NK-92 treated with Interleukin-12 subunit alpha and Interleukin-12 subunit beta, amount 100 ng/mL, for 24 hours (cell line): ENCODE measurements around the gene C1QTNF9B.
A peak's percentile ranks its signal among the peaks of the same experiment; 100 is the strongest.
"Not testable (repeated sequence)": the region's sequence is repeated elsewhere in the genome, so short reads cannot be mapped to it uniquely, and the experiment has no call there.

Source experiments
- DNase-seq: peaks from one replicate; lab custom pipeline; 2025; lab: John Stamatoyannopoulos, UW

The C1QTNF9B gene

DNA sequence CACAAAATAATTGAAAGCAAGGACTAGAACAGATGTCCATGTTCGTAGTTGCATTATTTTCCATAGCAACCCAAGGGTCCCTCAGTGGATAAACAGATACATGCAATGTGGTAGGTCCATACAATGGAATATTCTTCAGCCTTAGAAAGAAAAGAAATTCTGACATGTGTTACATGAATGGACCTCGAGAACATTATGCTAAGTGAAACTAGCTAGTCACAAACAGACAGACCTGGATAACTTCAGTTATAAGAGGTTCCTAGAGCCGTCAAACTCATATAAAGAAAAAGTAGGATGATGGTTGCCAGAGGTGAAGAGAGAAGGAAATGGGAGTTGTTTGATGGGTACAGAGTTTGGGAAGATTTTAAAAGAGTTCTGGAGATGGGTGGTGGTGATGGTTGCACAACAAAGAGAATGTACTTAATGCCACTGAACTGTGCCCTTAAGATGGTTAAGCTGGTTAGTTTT is at the start of gene C1QTNF9B:
Gene C1QTNF9B, minus strand, starts transcription at position 51 of the 468 bp plus-strand sequence.
- DNase-seq = not testable (repeated sequence)

DNA sequence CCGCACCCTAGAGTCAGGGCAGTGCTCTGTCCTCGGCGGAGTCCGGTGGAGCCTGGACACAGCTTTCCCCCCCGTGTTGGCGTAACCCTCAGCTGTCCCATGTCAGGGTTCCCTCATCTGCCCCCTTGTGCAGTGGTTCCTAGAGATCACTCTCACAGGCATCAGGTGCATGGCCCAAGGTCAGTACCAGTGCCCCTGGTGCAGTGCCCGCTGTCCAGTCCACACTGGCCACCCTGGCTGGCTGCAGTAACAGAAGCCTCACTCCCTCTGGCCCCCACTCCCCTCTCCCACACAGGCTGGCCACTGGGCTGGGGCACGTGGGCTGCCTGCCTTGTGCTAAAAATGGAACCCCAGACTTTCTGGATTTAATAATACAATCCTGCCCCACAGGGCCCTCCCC is 49.6 kb upstream of the C1QTNF9B start:
- no peak for DNase-seq

DNA sequence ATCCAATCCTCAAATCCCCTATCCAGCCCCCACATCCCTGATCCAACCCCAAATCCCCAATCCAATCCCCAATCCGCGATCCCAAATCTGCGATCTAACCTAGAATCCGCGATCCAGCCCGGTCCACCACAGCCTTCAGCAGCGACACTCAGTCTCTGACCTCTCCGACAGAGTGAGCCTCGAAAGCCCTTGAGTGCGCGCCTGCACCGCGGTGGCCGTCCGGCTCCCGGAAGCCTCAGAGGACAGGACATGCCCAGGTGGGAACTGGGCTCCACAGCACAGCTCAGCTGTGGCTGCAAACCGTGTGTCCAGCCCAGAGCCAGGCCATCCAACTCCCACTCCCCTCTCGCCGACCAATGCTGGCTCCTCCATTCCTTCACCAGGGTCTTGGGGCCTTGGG is 48.8 kb upstream of the C1QTNF9B start:
- no peak for DNase-seq

DNA sequence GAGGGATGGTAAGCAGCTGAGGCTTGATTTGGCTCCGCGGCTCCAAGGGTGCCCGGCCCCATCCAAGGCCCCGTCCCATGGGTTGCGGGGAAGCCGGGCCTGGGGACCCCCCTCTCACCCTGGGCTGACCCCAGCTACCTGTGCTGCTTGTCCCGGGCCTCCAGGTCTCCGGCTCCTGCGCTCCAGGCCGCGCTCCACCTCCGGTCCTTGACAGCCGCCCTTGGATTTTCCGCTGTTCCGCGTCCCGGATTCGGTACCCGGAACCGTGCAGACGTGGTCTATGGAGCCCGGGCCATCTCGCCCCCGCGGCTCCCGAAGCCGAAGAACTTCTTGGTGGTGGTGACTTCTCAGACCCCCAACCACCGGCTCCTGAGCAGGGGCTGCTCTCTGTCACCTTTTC is 48.3 kb upstream of the C1QTNF9B start:
- DNase-seq = no peak

DNA sequence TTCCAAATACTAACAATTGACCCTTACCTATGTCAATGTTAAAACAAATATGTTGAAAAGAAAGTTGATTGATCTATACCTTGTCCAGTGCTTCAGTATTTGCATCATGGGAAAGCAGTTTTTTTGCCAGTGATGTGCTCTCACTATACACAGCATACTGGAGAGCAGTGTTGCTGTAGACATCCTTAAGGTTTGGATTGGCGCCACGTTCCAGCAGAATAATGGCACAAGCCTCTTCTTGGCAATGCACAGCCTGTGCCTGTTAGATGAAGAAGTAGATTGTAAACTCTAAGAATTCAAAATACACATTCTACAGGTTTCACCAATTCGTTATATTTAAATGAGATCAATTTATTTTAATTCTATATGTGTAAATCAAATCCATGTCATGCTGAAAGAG is 43.9 kb upstream of the C1QTNF9B start:
- DNase-seq = no peak

DNA sequence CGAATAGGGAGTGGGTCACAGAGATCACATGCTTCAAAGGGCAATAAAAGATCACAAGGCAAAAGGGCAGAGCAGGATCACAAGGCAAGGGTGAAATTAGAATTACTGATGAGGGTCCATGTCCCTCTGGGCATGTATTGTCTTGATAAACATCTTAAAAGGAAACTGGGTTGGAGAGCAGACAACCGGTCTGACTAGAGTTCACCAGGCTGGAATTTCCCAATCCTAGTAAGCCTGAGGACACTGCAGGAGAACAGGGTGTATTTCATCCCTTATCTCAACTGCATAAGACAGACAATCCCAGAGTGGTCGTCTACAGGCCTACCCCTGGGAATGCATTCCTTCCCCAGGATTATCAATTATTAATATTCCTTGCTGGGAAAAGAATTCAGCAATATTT is 42.4 kb upstream of the C1QTNF9B start:
- not testable (repeated sequence) for DNase-seq

DNA sequence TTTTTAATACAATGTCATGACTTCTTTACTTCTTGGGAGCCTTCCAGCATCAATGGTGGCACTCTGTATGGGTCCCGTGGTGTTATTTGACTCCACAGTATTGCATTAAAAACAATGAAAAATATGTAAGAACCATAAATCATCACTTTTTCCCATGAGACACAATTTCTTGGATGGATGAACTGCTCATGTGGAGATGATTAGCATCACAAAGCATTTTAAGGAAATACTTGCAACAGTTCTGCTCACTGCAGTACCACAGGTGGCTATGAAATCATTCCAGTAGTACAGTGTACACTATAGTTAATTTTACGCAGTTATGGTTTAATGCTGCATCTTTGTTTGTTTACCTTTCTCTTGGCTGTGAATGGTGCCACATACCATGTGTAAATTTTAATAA is 37.2 kb upstream of the C1QTNF9B start:
- no peak for DNase-seq

DNA sequence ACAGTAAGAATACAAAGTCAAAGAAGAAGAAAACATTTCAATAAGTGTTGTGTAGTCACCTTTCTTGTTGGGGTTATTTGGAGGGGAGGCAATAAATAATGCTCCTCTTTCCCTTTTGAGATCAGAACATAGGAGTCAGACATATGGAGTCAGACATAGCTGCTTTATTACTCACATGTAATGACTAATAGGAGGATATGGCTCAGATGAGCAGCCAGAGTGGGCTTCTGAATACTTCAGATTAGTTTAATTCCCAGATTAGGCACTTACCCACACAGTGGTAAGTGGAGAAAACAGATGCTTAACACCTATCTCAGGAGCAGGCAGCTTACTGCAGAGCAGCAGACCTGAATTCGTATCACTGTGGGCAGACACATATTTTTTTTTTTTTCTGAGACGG is 31.7 kb upstream of the C1QTNF9B start:
- DNase-seq = no peak

DNA sequence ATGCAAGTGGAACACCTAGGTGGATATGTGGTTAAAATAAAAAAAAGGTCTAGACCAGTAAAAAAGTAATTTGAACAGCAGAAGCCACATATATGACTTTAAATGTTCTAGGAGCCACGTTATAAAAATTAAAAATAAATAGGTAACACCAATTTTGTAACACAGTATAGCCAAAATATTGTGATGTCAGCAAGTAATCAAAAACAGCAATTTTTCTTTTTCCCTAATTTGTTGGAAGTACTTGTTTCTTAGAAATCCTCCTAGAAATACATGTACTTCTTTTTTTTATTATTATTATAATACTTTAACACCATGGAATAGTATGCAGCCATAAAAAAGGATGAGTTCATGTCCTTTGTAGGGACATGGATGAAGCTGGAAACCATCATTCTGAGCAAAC is 25.7 kb upstream of the C1QTNF9B start:
- no peak for DNase-seq

DNA sequence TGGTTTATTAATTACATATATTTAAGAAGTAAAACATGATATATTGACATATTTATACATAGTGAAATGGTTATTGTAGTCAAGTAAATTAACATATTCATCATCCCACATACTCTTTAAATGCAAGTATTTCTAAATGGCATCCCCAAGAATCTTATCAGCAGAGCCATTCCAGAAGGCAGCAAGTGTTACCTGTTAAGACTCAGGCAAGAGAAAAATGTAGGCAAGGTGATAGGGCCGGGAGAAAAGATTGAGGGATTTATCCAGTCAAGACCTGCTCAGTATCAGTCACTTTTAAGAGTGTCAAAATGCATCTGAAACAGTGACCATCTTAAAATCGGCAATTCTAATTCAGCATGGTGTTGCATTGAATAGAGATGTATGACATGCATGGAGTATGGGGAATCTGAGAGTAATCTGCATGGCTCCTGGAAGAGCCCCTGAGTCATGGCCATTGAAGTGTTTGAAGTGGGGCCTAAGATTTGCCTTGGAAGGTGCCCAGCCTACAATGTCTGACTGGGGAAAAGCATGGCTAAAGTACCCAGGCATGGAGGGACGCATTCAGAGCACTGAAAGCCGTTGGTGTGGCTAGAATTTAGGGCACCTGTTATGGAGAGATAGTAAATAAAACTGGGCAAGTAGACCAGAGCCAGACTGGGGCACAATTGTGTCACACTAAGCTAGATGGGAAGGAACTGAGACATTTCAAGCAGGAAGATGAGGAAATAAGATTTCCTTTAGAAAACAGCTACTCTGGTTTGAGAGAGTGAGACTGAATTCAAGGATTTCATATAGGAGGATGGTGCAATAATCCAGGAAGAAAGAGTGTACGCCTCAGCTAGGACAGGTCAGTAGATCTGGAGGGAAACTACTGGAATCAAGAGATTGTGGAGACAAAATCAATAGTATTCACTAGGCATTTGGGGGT is 25.0 kb upstream of the C1QTNF9B start:
- DNase-seq = no peak

DNA sequence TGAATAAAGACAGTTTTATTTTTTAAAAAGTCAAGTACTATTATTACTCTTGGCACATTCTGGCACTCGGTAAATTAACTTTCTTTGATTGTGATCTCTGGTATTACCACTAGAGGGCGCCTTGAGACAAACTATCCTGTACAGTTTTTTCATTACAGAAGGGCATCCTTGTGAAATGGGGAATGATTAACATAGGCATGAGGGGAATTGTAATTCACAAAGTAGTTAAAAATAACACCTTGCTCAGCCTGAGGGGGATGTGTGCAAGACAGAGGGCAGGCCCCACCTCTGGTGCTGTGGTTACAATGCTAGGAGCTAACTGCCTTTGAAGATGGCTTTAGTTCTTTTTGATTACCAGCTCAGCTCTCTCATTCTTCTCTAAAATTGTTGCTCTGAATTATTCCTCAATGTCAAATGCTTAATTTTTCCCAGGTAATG is 24.2 kb upstream of the C1QTNF9B start:
- DNase-seq = no peak

DNA sequence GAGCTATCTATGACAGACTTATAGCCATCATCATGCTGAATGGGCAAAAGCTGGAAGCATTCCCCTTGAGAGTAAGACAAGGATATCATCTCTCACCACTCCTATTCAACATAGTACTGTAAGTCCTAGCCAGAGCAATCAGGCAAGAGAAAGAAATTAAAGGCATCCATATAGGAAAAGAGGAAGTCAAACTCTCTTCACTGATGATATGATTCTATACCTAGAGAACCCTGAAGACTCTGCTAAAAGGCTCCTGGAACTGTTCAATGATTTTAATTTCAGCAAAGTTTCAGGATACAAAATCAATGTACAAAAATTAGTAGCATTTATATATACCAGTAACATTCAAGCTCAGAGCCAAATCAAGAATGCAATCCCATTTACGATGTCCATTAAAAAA is 21.7 kb upstream of the C1QTNF9B start:
- DNase-seq = no peak

DNA sequence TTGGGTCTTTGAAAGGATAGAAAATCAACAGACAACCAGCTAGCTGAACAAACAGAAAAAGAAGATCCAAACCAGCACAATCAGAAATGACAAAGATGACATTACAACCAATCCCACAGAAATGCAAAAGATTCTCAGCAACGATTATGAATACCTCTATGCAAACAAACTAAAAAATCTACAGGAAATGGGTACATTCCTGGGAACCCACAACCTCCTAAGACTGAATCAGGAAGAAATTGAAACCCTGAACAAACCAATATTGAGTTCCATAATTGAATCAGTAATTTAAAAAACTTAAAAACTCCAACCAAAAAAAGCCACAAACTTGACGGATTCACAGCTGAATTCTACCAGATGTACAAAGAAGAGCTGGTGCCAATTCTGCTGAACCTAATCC is 20.9 kb upstream of the C1QTNF9B start:
- no peak for DNase-seq

DNA sequence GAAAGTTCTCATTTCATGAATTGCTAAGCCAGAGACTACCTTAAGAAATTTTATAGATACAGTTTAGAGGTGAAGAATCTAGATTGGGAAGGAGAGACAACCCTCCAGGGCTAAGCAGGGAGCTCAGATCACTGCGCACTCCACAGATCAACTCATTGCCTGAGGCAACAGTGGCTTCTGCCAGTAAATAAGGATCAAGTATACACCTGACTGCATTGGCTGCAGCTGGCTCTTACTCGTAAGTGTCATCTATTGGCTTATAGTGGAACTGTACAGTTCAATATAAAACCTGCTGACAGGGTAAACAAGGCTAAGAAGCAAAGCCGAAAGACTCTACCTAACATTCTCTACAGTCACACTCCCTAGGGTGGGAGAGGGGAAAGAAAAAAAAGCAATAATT is 18.0 kb upstream of the C1QTNF9B start:
- no peak for DNase-seq

DNA sequence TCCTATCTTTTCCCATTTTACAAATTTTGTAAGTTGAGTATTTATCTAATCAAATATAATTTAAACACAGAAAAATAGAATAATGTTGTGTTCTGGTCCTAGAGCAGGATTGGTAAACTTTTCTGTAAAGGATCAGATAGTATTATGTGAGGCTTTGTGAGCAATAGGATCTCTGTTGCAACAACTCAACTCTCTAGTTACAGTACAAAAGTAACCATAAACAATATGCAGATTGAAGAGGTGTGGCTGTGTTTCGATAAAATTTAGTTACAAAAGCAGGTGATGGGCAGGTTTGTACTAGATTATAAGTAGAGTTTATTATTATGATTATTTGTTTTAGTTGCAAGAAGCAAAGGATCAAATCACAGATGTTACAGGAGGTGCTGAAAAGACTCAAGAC is 15.2 kb upstream of the C1QTNF9B start:
- DNase-seq = no peak

DNA sequence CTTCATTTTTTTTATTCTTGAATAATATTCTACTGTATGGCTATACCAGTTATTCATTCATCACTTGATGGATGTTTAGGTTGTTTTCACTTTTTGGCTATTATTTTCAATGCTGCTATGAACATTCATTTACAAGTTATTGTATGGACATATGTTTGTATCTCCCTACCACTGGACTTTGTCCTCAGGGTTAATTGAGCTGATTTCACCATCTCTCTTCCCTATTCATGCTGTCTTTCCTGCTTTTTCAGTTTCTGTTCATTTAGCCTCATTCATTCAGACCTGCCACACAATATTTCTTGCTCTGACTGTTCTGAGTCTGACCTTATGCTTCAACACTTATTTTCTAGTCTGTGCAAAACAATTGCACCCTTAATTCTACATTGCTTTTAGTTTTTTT is 12.3 kb upstream of the C1QTNF9B start:
- no peak for DNase-seq

DNA sequence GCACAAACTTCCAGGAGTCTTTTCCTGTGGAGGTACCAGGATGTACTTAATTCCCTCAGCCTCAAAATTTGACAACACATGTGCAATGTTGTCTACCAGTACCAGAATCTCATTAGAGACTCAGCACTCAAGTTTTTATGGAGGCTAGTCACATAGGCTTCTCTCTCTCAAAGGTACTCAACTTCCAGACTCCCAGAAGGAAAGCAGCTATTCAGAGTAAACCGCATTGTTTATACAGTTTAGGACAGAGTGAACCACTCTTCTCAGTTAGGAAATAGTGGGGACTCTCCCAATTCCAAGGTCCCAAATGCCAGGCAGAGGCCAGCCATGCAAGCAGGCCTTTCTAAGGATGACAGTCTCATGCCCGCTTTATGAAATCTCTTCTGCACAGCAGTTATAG is 8.5 kb upstream of the C1QTNF9B start:
- DNase-seq = no peak

DNA sequence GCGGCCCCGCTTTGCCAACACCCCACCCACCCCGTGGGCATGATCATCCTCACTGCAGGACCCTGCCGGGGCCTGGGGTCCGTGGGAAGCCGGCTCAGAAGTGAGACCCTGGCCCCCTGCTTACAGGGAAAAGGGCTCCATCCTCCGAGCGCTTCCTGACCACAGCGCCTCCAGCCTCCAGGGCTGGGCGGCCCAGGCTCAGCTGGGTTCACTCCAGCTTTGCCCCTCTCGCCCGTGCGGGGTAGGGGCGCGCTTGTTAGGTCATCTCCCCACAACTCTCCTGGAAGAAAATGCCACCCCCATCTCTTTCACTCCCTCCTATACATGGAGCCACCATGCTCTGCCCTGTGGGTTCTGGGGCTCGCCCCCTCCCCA is 6.6 kb upstream of the C1QTNF9B start:
- no peak for DNase-seq

DNA sequence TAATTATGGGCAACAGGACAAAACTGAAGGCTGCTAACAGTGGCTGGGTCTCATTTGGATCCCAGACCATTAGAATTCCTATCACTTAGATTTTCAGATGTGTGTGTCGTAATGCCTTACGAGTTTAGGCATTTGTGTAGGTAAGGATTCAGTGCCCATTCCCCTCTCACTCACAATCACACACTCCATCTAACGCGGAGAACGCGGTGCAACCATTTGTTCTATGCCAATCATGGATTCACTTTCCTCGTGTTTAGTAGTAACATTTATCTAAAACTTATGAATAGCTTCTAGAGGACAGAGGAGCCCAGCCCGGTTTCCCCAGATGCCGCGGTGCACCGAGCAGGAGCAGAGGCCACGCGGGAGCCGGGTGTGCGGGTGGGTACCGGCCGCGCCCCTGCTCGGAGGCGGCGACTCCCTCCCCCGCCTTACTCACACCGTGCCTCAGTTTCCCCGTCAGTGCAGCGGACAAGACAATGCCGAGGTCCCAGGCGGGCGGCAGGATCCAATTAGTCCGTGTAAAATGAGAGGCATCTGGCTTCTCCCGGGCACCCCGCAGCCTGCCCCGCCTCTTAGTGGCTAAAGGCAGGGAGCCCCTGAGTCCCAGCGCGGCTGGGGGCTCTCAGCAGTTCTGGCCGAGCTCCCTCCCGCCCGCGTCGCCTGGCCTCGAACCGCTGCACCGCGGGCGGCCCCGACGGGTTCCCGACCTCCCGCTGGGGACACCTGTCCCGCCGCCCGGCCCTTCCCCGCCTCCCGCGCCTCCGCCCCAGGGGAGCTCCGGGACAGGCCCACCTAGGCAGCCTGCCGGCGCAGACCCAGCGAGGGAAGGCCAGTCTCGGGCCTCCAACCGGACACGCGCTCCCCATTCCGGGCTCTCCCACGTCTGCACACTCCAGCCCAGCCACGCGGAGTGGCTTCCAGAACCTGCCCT is 5.9 kb upstream of the C1QTNF9B start:
- DNase-seq = no peak

DNA sequence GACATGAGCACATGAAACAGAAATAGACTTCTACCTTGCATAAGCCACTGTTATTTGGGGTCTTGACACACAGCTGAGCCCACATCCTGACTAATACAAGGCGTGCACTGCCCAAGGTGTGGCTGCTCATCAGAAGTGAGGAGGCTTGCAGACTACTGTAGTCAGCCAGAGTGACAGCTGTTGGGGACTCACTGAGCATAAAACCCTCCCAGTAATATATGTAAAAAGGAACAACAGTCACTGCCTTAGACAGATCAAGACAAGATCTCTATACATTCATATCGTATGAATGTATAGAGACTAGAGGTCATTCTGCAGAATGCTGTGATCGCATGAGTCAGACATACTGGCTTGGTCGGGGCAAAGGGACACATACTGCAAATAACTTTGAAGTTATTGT is 4.1 kb upstream of the C1QTNF9B start:
- peak; percentile 73 for DNase-seq

DNA sequence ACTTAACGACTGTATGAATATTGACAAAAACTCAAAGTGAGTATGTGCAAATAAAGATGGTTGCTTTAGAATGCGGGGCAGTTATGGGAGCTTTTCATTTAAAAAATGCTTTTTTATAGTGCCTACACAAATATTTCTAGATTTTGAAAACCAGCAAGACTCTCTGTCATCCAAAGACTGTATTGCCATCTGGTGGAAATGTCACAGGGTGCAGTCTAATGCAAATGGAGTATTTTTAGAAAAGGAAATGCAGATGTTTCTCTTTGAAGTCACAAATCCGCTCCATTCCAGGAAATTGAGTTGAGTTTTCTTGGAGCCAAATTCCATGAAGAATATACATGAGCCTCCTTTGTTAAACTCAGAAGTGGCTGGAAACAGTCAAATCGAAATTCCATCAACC is 2.3 kb upstream of the C1QTNF9B start:
- no peak for DNase-seq

DNA sequence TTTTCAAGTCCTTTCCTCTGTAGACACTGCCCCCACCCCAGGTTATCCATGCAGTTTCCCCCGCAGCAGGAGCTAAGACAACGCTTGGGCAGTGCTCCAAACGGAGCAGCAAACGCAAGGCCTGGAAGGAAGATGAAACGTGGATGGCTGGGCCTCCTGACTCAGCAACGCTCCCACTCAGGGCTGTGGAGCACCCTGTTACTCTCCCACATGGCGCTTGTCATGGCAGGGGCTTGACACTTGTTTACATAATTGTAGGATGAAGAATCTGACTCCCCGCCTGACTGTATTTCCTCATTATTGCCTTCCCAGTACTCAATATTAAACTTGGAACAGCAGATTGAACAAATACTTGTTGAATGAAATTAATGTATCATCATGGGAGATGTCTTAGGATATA is 799 bp upstream of the C1QTNF9B start:
- no peak for DNase-seq

DNA sequence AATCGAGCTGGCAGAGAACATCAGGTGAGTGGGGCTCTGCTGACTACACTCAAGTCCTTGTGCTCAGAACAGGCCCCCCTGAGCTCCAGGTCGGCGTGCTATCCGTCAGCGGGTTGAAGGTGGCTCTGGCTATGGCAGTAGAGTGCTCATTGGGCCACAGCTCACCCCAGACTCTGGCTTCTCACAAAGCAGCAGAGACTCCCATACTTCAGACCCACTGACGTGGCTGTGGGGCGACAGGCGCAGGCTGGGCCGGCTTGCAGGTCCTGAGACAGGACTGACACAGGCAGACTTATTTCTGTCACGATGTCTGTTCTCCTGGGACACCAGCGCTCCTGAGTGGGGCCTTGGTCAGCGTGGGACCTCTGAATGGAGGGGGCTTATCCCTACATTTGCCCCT is 2.6 kb downstream of the C1QTNF9B start:
- not testable (repeated sequence) for DNase-seq
